Memory B cell (primary cell): Measurements from ENCODE around the gene CDKL5.
"Not testable (repeated sequence)": the region's sequence is repeated elsewhere in the genome, so short reads cannot be mapped to it uniquely, and the experiment has no call there.

ENCODE experiments used
- ATAC-seq: fragments of 150-1000 bp; cut with Tn5 transposase; 2 replicates; pipeline ENCODE4 v1.10.0; 2021; ENCODE audit warnings: low read depth, mild to moderate bottlenecking, moderate library complexity
- DNase-seq, 2 donors: peaks; one replicate each; pipeline ENCODE4 v3.0.0; 2022; ENCODE audit warnings: low spot score in 2 of 2
- H3K27ac Mint-ChIP-seq: one replicate; pipeline ENCODE4 v1.8.0; 2022; ENCODE audit warnings: mild to moderate bottlenecking, moderate library complexity, mixed read lengths
- H3K27me3 Mint-ChIP-seq: one replicate; pipeline ENCODE4 v1.8.0; 2022; ENCODE audit warnings: mixed read lengths
- H3K36me3 Mint-ChIP-seq: one replicate; pipeline ENCODE4 v1.8.0; 2022; ENCODE audit warnings: mild to moderate bottlenecking, mixed read lengths
- H3K4me1 Mint-ChIP-seq: one replicate; pipeline ENCODE4 v1.8.0; 2022; ENCODE audit warnings: mixed read lengths
- H3K4me3 Mint-ChIP-seq: one replicate; pipeline ENCODE4 v1.8.0; 2022; ENCODE audit warnings: mild to moderate bottlenecking, moderate library complexity, mixed read lengths
- H3K9me3 Mint-ChIP-seq: one replicate; pipeline ENCODE4 v1.8.0; 2022; ENCODE audit warnings: mixed read lengths

Gene CDKL5

DNA sequence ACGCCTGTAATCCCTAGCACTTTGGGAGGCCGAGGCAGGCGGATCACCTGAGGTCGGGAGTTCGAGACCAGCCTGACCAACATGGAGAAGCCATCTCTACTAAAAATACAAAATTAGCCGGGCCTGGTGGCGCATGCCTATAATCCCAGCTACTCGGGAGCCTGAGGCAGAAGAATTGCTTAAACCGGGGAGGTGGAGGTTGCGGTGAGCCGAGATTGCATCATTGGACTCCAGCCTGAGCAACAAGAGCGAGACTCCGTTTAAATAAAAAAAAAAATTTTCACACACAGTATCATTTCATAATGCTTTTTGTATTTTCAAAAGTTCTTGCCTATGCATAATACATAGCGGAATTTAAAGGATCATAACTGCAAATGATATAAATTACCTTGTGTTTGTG, 7.9 kb downstream of the CDKL5 start:
- ATAC-seq, H3K4me1 Mint-ChIP-seq, H3K4me3 Mint-ChIP-seq, H3K27ac Mint-ChIP-seq, H3K9me3 Mint-ChIP-seq, H3K36me3 Mint-ChIP-seq, DNase-seq, H3K27me3 Mint-ChIP-seq: not testable (repeated sequence)

DNA sequence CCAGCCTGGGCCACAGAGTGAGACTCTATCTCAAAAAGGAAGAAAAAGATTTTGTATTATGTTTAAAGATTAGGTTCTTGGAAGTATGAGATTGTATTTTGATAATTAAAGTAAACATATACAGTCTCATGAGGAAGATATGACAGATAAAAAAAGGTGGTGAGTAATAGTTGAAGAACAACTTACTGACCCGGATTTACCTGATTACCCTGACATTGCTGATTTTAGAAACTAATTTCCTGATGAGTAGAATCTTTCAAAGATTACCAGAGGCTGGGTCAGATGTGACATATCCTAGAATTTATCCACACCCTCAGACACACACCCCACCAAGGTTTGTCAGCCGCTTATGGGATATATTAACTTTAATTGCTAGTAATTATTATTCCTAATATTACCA, 9.5 kb downstream of the CDKL5 start:
- Mint-ChIP-seq H3K9me3 (peaks cover 4% of the 10 kb centered on the region), H3K4me1 (peaks cover 7% of the 10 kb centered on the region), H3K27ac (no peak overlapping the region), H3K27me3 (no peaks in the 10 kb centered on the region), H3K36me3 (no peaks in the 10 kb centered on the region), H3K4me3 (no peak overlapping the region)
- no peak for DNase-seq
- no peak for ATAC-seq

- H3K4me3 Mint-ChIP-seq, result no peak overlapping the region
- no peak for DNase-seq
- H3K27me3 Mint-ChIP-seq, result no peaks in the 10 kb centered on the region
- H3K9me3 Mint-ChIP-seq, result peaks cover 4% of the 10 kb centered on the region
- peaks cover 7% of the 10 kb centered on the region for H3K4me1 Mint-ChIP-seq
- no peak for ATAC-seq
- no peaks in the 10 kb centered on the region for H3K36me3 Mint-ChIP-seq
- no peak overlapping the region for H3K27ac Mint-ChIP-seq
These were observed 10.6 kb downstream of the CDKL5 start for GRCh38 chrX:18436017-18436416.

- Mint-ChIP-seq H3K27me3 (no peaks in the 10 kb centered on the region), H3K4me3 (no peak overlapping the region), H3K27ac (no peak overlapping the region), H3K4me1 (peaks cover 9% of the 10 kb centered on the region), H3K9me3 (peaks cover 4% of the 10 kb centered on the region), H3K36me3 (no peaks in the 10 kb centered on the region)
- ATAC-seq, result no peak
- DNase-seq, result no peak
These were observed 15.4 kb downstream of the CDKL5 start for GRCh38 chrX:18440835-18441234.

DNA sequence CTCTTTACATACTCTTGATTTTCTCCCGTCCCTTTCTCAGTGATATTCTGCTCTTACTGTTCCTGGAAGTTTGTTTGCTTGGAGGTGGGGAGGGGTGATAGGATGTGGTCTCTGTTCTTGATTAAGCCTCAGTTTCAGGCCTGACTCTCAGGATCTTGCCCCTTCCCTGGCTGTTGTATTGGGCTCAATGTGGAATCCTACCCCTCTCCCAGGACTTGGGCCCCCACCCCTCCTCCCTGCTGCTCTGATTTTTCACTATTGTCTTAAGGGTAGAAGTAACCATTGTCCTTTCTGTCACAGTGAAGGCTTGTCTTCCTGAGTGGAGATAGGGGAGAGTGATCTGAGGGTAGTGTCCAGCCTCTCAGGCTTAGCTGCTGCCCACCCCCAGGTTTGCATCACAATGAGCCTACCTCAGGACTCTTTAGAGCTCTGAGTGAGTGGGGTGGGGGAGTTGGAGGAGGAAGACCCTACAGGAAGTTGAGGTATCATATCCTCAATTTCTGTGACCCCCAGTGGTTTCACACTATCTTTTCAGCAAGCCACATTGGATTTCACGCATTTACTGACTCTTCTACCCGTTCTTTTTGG, 16.5 kb downstream of the CDKL5 start:
- Mint-ChIP-seq H3K4me3 (no peak overlapping the region), H3K9me3 (no peaks in the 10 kb centered on the region), H3K36me3 (no peaks in the 10 kb centered on the region), H3K27ac (no peak overlapping the region), H3K4me1 (peaks cover 4% of the 10 kb centered on the region), H3K27me3 (no peaks in the 10 kb centered on the region)
- DNase-seq (no peak), ATAC-seq (no peak)

DNA sequence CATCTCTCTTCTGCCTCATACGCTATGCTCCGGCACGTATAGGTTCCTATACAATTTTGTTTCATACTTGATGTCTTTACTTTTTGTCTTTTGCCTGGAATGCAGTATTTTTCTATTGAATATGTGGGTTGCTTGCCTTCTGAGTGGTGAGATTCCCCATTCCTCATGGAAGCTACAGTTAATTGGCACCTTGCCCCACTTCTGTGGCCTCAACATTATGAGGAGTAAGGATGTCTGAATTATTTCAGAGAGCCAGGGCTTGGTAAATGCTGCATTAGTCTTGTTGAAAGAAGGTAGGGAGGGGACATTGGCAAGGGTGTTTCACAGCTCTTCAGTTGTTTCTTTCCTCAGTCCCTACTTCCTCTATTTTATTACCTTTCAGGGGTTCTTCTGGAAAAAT, 23.0 kb downstream of the CDKL5 start:
- Mint-ChIP-seq H3K27me3 (no peaks in the 10 kb centered on the region), H3K4me1 (peaks cover 3% of the 10 kb centered on the region), H3K36me3 (no peaks in the 10 kb centered on the region), H3K4me3 (no peak overlapping the region), H3K27ac (no peak overlapping the region), H3K9me3 (no peaks in the 10 kb centered on the region)
- no peak for ATAC-seq
- DNase-seq, result no peak

GRCh38 chrX:18449236-18449635, 23.8 kb downstream of the CDKL5 start:
- Mint-ChIP-seq H3K4me1 (peaks cover 3% of the 10 kb centered on the region), H3K27ac (no peak overlapping the region), H3K36me3 (no peaks in the 10 kb centered on the region), H3K4me3 (no peak overlapping the region), H3K27me3 (no peaks in the 10 kb centered on the region), H3K9me3 (no peaks in the 10 kb centered on the region)
- DNase-seq (no peak), ATAC-seq (no peak)

GRCh38 chrX:18455384-18455783, 30.0 kb downstream of the CDKL5 start:
- no peaks in the 10 kb centered on the region for H3K27me3 Mint-ChIP-seq
- ATAC-seq (no peak), DNase-seq (no peak)
- no peaks in the 10 kb centered on the region for H3K9me3 Mint-ChIP-seq
- H3K4me1 Mint-ChIP-seq, result peaks cover 2% of the 10 kb centered on the region
- H3K36me3 Mint-ChIP-seq, result no peaks in the 10 kb centered on the region
- H3K4me3 Mint-ChIP-seq, result no peak overlapping the region
- H3K27ac Mint-ChIP-seq, result no peak overlapping the region

DNA sequence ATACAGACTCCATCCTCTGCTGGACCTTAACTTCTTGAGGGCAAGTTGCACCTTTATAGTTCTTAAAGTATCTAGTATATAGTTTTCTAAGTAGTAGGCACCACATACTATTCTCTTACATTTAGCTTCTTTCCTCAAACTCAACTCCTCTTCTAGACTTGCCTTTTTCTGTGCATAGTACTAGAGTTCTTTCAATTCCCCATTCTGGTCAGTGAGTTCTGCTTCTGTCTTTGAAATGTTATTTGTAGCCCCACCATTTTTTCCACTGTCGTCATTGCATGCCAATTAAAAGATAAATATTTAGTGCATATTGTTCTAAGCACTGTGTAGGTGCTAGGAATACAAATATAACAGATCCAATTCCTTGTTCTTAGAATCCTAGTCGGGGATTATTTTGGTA, 31.6 kb downstream of the CDKL5 start:
- ATAC-seq (no peak), DNase-seq (no peak)
- H3K36me3 Mint-ChIP-seq, result no peaks in the 10 kb centered on the region
- H3K27ac Mint-ChIP-seq, result no peak overlapping the region
- peaks cover 2% of the 10 kb centered on the region for H3K4me1 Mint-ChIP-seq
- H3K4me3 Mint-ChIP-seq, result no peak overlapping the region
- no peaks in the 10 kb centered on the region for H3K9me3 Mint-ChIP-seq
- H3K27me3 Mint-ChIP-seq, result no peaks in the 10 kb centered on the region

DNA sequence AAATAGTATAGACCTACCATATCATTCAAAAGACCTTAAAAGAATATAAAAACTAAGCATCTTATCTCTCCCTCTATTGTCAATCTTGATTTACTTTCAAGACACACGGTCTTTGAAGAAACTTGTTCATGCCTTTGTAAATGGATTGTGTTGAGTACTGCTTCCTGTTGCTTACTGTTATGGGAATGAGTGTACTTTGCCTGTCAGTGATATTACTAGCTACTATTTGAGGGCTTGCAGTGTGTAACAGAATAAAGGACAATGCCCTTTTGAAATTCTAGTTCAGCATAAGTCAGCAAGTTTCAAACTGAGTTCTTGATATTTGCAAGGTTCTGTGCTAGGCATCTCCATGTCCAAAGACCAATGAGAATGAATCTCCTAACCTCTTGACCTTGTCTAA, 36.0 kb downstream of the CDKL5 start:
- Mint-ChIP-seq H3K9me3 (no peaks in the 10 kb centered on the region), H3K4me1 (peaks cover 2% of the 10 kb centered on the region), H3K36me3 (no peaks in the 10 kb centered on the region), H3K27me3 (no peaks in the 10 kb centered on the region), H3K27ac (no peak overlapping the region), H3K4me3 (no peak overlapping the region)
- DNase-seq, result no peak
- ATAC-seq, result no peak

DNA sequence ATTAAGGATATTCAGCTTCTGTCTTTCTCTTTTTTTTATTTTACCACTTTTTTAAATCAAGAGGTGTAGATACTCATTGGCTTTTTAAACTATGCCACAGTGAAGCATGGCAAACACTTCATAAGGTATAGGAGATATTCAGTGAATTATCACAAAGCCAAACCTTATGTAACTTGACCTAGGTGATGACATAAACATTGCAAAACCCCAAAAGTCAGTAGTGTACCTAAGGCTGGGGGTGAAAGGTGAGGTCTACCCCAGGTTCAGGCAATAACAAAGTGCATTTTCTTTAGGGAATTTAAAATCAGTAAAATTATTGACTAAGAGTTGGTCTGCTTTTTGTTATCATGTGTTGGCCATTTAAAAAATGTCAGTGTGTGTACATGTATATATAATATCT, 39.1 kb downstream of the CDKL5 start:
- no peak for ATAC-seq
- Mint-ChIP-seq H3K27me3 (no peaks in the 10 kb centered on the region), H3K36me3 (peaks cover 2% of the 10 kb centered on the region), H3K9me3 (no peaks in the 10 kb centered on the region), H3K4me1 (no peaks in the 10 kb centered on the region), H3K27ac (no peak overlapping the region), H3K4me3 (no peak overlapping the region)
- no peak for DNase-seq

GRCh38 chrX:18465051-18465450, 39.6 kb downstream of the CDKL5 start:
- H3K27ac Mint-ChIP-seq, result no peak overlapping the region
- H3K9me3 Mint-ChIP-seq, result no peaks in the 10 kb centered on the region
- peaks cover 2% of the 10 kb centered on the region for H3K36me3 Mint-ChIP-seq
- no peak for ATAC-seq
- no peak for DNase-seq
- no peak overlapping the region for H3K4me3 Mint-ChIP-seq
- no peaks in the 10 kb centered on the region for H3K27me3 Mint-ChIP-seq
- no peaks in the 10 kb centered on the region for H3K4me1 Mint-ChIP-seq

DNA sequence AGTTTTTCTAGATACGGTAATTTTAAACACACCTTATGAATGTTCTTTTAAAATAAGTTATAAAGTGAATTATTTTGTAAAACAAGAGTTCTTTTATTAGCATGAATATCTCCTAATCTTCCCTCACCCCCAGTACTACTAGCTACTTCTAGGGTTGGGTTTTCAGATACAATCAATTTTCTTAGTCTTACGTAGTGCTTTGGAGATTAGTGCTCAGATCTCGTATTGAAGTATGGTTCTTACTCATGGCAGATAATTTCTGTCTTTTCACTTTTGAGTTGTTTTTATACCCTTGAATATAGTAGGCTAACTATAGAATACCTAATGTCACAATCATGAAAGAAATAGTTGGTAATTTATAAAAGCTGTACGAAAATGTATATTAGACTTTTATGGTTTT, 43.2 kb downstream of the CDKL5 start:
- no peaks in the 10 kb centered on the region for H3K27me3 Mint-ChIP-seq
- peaks cover 2% of the 10 kb centered on the region for H3K36me3 Mint-ChIP-seq
- no peaks in the 10 kb centered on the region for H3K9me3 Mint-ChIP-seq
- H3K27ac Mint-ChIP-seq, result no peak overlapping the region
- DNase-seq (no peak), ATAC-seq (no peak)
- no peaks in the 10 kb centered on the region for H3K4me1 Mint-ChIP-seq
- H3K4me3 Mint-ChIP-seq, result no peak overlapping the region

DNA sequence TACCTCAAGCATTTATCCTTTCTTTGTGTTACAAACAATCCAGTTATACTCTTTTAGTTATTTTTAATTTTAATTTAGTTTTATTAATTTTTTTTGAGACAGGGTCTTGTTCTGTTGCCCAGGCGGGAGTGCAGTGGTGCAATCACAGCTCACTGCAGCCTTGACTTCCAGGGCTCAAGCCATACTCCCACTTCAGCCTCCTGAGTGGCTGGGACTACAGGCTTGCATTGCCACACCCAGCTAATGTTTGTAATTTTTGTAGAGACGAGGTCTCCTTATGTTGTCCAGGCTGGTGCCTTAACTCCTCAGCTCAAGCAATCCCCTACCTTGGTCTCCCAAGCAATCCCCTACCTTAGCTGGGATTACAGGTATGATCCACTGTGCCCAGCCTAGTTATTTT, 45.9 kb downstream of the CDKL5 start:
- H3K4me1 Mint-ChIP-seq, result no peaks in the 10 kb centered on the region
- no peak overlapping the region for H3K4me3 Mint-ChIP-seq
- no peak for DNase-seq
- H3K36me3 Mint-ChIP-seq, result peaks cover 4% of the 10 kb centered on the region
- no peaks in the 10 kb centered on the region for H3K27me3 Mint-ChIP-seq
- no peak overlapping the region for H3K27ac Mint-ChIP-seq
- H3K9me3 Mint-ChIP-seq, result no peaks in the 10 kb centered on the region
- no peak for ATAC-seq

DNA sequence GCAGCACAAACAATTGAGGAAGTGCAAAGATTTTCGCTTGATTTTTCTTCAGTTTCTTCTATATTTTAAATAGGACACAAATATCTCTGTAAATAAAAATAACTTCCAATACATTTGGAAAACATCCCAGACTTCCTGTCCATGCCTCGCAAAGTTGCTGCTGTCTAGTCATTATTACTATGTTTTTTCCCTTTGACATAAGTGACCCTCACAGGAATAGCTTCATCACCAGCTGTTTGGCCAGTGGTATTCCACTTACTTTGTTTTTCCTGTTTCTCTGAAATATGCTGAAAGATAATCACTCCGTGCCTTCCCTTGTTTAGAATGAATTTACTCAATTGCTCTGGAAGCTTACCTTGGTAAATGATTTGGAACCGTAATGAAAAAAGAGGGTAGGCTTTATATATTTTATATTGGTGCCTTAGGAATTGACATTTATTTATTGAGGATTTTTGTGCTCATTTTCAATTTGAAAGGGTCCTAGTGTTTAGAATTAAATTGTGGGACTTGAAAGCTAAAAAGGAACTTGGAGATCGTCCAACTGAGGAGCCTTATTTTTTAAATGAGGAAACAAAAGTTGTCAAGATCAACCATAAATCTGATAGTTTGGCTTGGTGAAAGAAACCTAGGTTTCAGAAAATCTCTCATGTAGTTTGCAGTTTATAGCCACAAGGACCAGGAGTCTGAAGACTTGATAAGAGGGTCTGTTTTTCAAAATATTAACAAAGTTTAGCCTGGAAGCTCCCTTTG, 65.6 kb downstream of the CDKL5 start:
- ATAC-seq, result no peak
- peaks cover 5% of the 10 kb centered on the region for H3K4me1 Mint-ChIP-seq
- peaks cover 3% of the 10 kb centered on the region for H3K36me3 Mint-ChIP-seq
- no peaks in the 10 kb centered on the region for H3K9me3 Mint-ChIP-seq
- H3K27ac Mint-ChIP-seq, result no peak overlapping the region
- no peak for DNase-seq
- H3K27me3 Mint-ChIP-seq, result no peaks in the 10 kb centered on the region
- H3K4me3 Mint-ChIP-seq, result no peak overlapping the region
